HG02678 (cell line): ENCODE results near the gene HSPA1A.
"Not testable (repeated sequence)": the region's sequence is repeated elsewhere in the genome, so short reads cannot be mapped to it uniquely, and the experiment has no call there.

Experiments
- ATAC-seq: cut with Tn5 transposase; IDR thresholded peaks from one replicate; pipeline ENCODE4 v1.9.1; 2021; ENCODE audit warnings: mild to moderate bottlenecking, moderate library complexity; ENCODE audit not compliant: unreplicated experiment

Gene HSPA1A

GRCh38 chr6:31781244-31782125 lies 33.9 kb upstream of the HSPA1A start:
- no peak for ATAC-seq

- ATAC-seq = no peak
Measured at GRCh38 chr6:31782126-31782855, 33.1 kb upstream of the HSPA1A start.

GRCh38 chr6:31784098-31784925 lies 31.0 kb upstream of the HSPA1A start:
- ATAC-seq = no peak

GRCh38 chr6:31785475-31785874 lies 29.9 kb upstream of the HSPA1A start:
- no peak for ATAC-seq

GRCh38 chr6:31791324-31792089 lies 23.8 kb upstream of the HSPA1A start:
- ATAC-seq = no peak

GRCh38 chr6:31792090-31792374 lies 23.3 kb upstream of the HSPA1A start:
- ATAC-seq = no peak

- ATAC-seq = no peak
Measured at GRCh38 chr6:31792761-31793171, 22.6 kb upstream of the HSPA1A start.

GRCh38 chr6:31793927-31794245 lies 21.5 kb upstream of the HSPA1A start:
- not testable (repeated sequence) for ATAC-seq

- ATAC-seq = no peak
Measured at GRCh38 chr6:31794294-31794865, 21.0 kb upstream of the HSPA1A start.

GRCh38 chr6:31794866-31795615 lies 20.3 kb upstream of the HSPA1A start:
- ATAC-seq = no peak

- peak; percentile 82 for ATAC-seq
Measured at GRCh38 chr6:31795616-31796298, 19.6 kb upstream of the HSPA1A start, which contains the start of gene VARS1. TSS of gene VARS1 (minus strand) at chr6:31795752. CDS start at chr6:31795217, 535 bp downstream.

GRCh38 chr6:31796993-31797385 lies 18.4 kb upstream of the HSPA1A start:
- ATAC-seq = no peak

- ATAC-seq = no peak
Measured at GRCh38 chr6:31797588-31797987, 17.8 kb upstream of the HSPA1A start.

- ATAC-seq = no peak
Measured at GRCh38 chr6:31799781-31800180, 15.6 kb upstream of the HSPA1A start.

- not testable (repeated sequence) for ATAC-seq
Measured at GRCh38 chr6:31801031-31801927, 14.1 kb upstream of the HSPA1A start.

GRCh38 chr6:31805939-31806469 lies 9.3 kb upstream of the HSPA1A start:
- ATAC-seq = no peak

- ATAC-seq = peak; percentile 94
Measured at GRCh38 chr6:31806470-31807272, 8.7 kb upstream of the HSPA1A start, which contains the start of gene LSM2. TSS of gene LSM2 (minus strand) at chr6:31806966. CDS start at chr6:31806757, 209 bp downstream.
